Kidney (tissue), 14 donors: Measurements from ENCODE around the gene MTCL1. TPM values are rescaled to one million over a fixed set of nuclear protein-coding genes. Genes with fewer than 3 reads are reported as not detected.

Experiments used
- DNase-seq, 5 donors: peaks; one replicate each; pipeline ENCODE4 v3.0.0-alpha.2; 2013 to 2020
- FAIRE-seq: peaks from 2 replicates; lab custom pipeline; 2012; peaks lifted over from hg19 to GRCh38; lab: Jason Lieb, UNC
- H3K27ac ChIP-seq, 2 donors: one replicate each; pipeline ENCODE4 v1.7.0; 2013; ENCODE audit warnings: low read depth in 2 of 2, low read length in 2 of 2, inconsistent platforms in 1 of 2
- H3K27me3 ChIP-seq: one replicate; pipeline ENCODE4 v1.7.1; 2013; ENCODE audit warnings: low read length, inconsistent platforms; ENCODE audit not compliant: control insufficient read depth, insufficient read depth
- H3K36me3 ChIP-seq, 3 donors: one replicate each; pipeline versions ENCODE4 v1.7.0 to v1.7.1; 2013; ENCODE audit warnings: low read length in 3 of 3, control low read depth in 1 of 3, inconsistent platforms in 1 of 3; ENCODE audit not compliant: insufficient read depth in 3 of 3, control insufficient read depth in 2 of 3
- H3K4me1 ChIP-seq, 3 donors: one replicate each; pipeline versions ENCODE4 v1.7.0 to v1.7.1; 2013; ENCODE audit warnings: low read length in 3 of 3, inconsistent platforms in 1 of 3, low read depth in 1 of 3; ENCODE audit not compliant: control insufficient read depth in 2 of 3, insufficient read depth in 2 of 3
- H3K4me3 ChIP-seq, 3 donors: one replicate each; pipeline versions ENCODE4 v1.7.0 to v1.8.1; 2013; ENCODE audit warnings: low read length in 3 of 3, control low read depth in 1 of 3, inconsistent platforms in 1 of 3
- H3K9ac ChIP-seq, 3 donors: one replicate each; pipeline versions ENCODE4 v1.7.0 to v1.7.1; 2013; ENCODE audit warnings: low read length in 3 of 3, control low read depth in 1 of 3, inconsistent platforms in 1 of 3
- H3K9me3 ChIP-seq, 3 donors: one replicate each; pipeline versions ENCODE4 v1.7.0 to v1.7.1; 2013; ENCODE audit warnings: low read length in 3 of 3, control low read depth in 1 of 3, inconsistent platforms in 1 of 3; ENCODE audit not compliant: control insufficient read depth in 2 of 3, insufficient read depth in 1 of 3
- intact Hi-C: fragments of 100-400 bp; cut with DNase I; formaldehyde crosslinking; loops from one replicate; pipeline ENCODE4 v1.11.1; 2022
- polyA plus RNA-seq: library from polyadenylated mRNA; stranded (reverse); fragments of 350-450 nt; fragmentation: Illumina TruSeq; extraction: RNeasy Lipid Tissue Mini Kit (QIAGEN cat#74804); gene quantifications from one replicate; pipeline ENCODE4 v1.2.3, GENCODE V29; 2014; ENCODE audit warnings: low read depth, low replicate concordance; ENCODE audit not compliant: insufficient read depth
- total RNA-seq: library from RNA; stranded (reverse); fragmentation: NEBNext Ultra II Directional; extraction: Animal tissue kit (Norgen Biotek cat#: 25700); gene quantifications from one replicate; pipeline ENCODE4 v1.2.1, GENCODE V29; 2021
- TF ChIP-seq, protein P1 (sequence below): IDR thresholded peaks from 3 replicates; pipeline ENCODE4 v1.5.1; 2012; ENCODE audit warnings: mild to moderate bottlenecking, moderate library complexity, borderline replicate concordance; ENCODE audit not compliant: insufficient read depth; ENCODE audit errors: extremely low read depth
- donor health status: control.
- donor health status: control.
- donor health status: control.
- donor health status: control.
- donor health status: control.
- donor health status: DM: yes; HTN: yes; CAD: no.
- donor health status: Normal renal cell carcinoma (clear cell type).

The MTCL1 gene
- total and polyA plus RNA-seq, 2 donors from 2014 or later = 2.5 to 15.3 TPM

DNA sequence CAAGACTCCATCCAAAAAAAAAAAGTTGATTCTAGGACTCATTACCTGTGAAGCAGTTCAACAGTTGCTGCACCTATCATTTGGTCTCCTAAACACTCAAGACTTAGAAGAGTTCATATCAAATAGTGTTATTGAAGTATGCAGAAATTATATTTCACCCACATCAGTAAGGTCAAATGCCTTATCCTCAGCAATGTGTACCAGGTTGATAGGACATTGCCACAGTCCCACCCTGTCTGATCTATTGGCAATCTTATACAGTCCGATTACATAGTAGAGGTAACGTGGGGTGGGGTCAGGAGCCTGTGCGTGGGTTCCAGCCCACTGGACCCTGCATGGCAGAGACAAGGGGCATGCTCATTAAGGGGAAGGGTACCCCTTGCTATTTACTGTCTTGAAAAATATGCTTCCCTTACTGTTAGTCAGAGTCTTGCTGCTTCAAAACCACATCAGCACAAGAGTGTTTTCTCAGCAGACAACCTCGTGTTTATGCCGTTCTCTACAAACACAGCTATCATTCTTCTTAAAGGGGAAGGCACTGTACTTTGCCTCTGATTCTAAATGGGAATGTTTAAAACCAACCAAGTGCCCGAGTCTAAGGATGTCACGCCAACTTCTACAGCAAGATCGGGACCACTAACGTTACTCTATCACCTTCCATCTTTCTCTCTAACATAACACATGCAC, 115.2 kb downstream of the MTCL1 start:
- H3K4me3 ChIP-seq = no peak overlapping the region
- FAIRE-seq = no peak
- H3K36me3 ChIP-seq = no peaks in the 10 kb centered on the region
- no peak for DNase-seq
- TF ChIP-seq, protein P1, sequence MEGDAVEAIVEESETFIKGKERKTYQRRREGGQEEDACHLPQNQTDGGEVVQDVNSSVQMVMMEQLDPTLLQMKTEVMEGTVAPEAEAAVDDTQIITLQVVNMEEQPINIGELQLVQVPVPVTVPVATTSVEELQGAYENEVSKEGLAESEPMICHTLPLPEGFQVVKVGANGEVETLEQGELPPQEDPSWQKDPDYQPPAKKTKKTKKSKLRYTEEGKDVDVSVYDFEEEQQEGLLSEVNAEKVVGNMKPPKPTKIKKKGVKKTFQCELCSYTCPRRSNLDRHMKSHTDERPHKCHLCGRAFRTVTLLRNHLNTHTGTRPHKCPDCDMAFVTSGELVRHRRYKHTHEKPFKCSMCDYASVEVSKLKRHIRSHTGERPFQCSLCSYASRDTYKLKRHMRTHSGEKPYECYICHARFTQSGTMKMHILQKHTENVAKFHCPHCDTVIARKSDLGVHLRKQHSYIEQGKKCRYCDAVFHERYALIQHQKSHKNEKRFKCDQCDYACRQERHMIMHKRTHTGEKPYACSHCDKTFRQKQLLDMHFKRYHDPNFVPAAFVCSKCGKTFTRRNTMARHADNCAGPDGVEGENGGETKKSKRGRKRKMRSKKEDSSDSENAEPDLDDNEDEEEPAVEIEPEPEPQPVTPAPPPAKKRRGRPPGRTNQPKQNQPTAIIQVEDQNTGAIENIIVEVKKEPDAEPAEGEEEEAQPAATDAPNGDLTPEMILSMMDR = no peak
- intact Hi-C loops = no loop called here
- no peak overlapping the region for H3K27ac ChIP-seq
- no peaks in the 10 kb centered on the region for H3K4me1 ChIP-seq
- H3K27me3 ChIP-seq = no peaks in the 10 kb centered on the region
- H3K9me3 ChIP-seq = no peaks in the 10 kb centered on the region
- no peak overlapping the region for H3K9ac ChIP-seq

DNA sequence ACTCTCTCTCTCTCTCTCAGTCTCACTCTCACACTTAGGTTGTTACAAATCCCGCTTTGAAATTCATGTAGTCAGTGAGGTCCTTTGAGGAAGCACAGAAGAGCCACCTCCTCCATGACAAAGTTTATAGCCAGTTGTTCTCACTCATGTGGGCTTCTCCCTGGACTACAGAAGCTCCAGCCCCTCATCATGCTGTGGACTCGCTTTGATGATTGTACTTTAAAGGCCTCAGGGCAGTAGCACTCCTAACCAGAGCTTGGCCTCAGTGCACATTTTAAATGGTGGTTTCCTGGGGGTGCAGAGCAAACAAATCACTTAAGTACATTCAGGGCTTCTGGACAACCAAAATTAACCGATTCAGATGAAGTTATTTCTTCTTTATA, 115.7 kb downstream of the MTCL1 start:
- intact Hi-C loops = no loop called here
- TF ChIP-seq, protein P1 = no peak
- H3K9me3 ChIP-seq = no peaks in the 10 kb centered on the region
- DNase-seq (peak in 1 of 5 donors; percentile 37), FAIRE-seq (no peak)
- H3K4me3 ChIP-seq = no peak overlapping the region
- no peak overlapping the region for H3K9ac ChIP-seq
- H3K27ac ChIP-seq = no peak overlapping the region
- H3K4me1 ChIP-seq = no peaks in the 10 kb centered on the region
- no peaks in the 10 kb centered on the region for H3K27me3 ChIP-seq
- H3K36me3 ChIP-seq = no peaks in the 10 kb centered on the region

DNA sequence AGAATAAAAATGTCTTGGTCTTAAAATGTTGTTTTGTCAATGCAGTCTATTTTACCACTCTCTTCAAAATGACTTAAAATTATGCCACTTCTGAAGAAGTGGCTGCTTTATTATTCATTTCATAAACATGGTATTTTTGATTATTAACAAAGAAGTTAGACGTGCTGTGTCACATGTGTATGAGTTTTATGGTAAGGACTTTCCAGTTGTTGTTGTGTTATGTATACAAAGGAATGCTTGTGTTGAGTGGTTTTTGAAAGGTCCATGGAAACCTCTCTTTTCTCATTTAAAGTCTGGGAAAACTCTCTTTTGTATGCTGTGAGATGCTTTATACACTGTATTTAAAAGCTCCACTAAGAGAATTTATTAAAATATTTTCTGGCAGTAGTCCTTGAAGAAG, 116.2 kb downstream of the MTCL1 start:
- intact Hi-C loops = no loop called here
- FAIRE-seq = no peak

More for the DNA sequence above, 116.2 kb downstream of the MTCL1 start:
- H3K27me3 ChIP-seq = no peaks in the 10 kb centered on the region
- TF ChIP-seq, protein P1 = no peak
- H3K4me3 ChIP-seq = no peak overlapping the region
- H3K9me3 ChIP-seq = no peaks in the 10 kb centered on the region
- DNase-seq = no peak
- H3K36me3 ChIP-seq = no peaks in the 10 kb centered on the region
- no peaks in the 10 kb centered on the region for H3K4me1 ChIP-seq
- no peak overlapping the region for H3K27ac ChIP-seq
- no peak overlapping the region for H3K9ac ChIP-seq
